Heart left ventricle (tissue), 16 donors: ENCODE measurements around the gene LRP1B. TPM values are rescaled to one million over a fixed set of nuclear protein-coding genes. Genes with fewer than 3 reads are reported as not detected.

Source experiments
- ATAC-seq, 4 donors: fragments of 200-7000 bp; cut with Tn5 transposase; one replicate each; pipeline ENCODE4 v1.9.1; 2020 to 2022; ENCODE audit warnings: moderate library complexity in 4 of 4, mild to moderate bottlenecking in 3 of 4, moderate number of reproducible peaks in 1 of 4
- DNase-seq, 5 donors: peaks; one replicate each; pipeline ENCODE4 v3.0.0-alpha.2; 2020
- H3K27ac ChIP-seq, 12 donors: fragments of 200-600 bp; sonication (generic) in 4 of 12; one replicate each; pipeline versions ENCODE4 v1.5.0 to v1.8.0; 2016 to 2022; ENCODE audit warnings: mild to moderate bottlenecking in 2 of 12
- H3K27me3 ChIP-seq, 9 donors: fragments of 200-600 bp; sonication (generic) in 2 of 9; one replicate each; pipeline versions ENCODE4 v1.5.1 to v1.8.0; 2016 to 2022; ENCODE audit warnings: mild to moderate bottlenecking in 3 of 9
- H3K36me3 ChIP-seq, 9 donors: fragments of 200-600 bp; sonication (generic) in 2 of 9; one replicate each; pipeline versions ENCODE4 v1.5.0 to v1.8.0; 2018 to 2022; ENCODE audit warnings: mild to moderate bottlenecking in 2 of 9
- H3K4me1 ChIP-seq, 12 donors: fragments of 200-600 bp; sonication (generic) in 4 of 12; one replicate each; pipeline versions ENCODE4 v1.5.0 to v1.8.0; 2016 to 2022; ENCODE audit warnings: mild to moderate bottlenecking in 3 of 12
- H3K4me3 ChIP-seq, 12 donors: fragments of 200-600 bp; sonication (generic) in 4 of 12; one replicate each; pipeline versions ENCODE4 v1.5.0 to v1.8.0; 2017 to 2022; ENCODE audit warnings: mild to moderate bottlenecking in 9 of 12, moderate library complexity in 4 of 12
- H3K9me3 ChIP-seq, 12 donors: fragments of 200-600 bp; sonication (generic) in 4 of 12; one replicate each; pipeline versions ENCODE4 v1.5.0 to v1.8.0; 2016 to 2022; ENCODE audit warnings: mild to moderate bottlenecking in 1 of 12
- POLR2A ChIP-seq, 2 donors: fragments of 450-650 bp; IDR thresholded peaks; one replicate each; pipeline ENCODE4 v1.6.1; 2017; ENCODE audit warnings: antibody characterized with exemption in 2 of 2, mild to moderate bottlenecking in 2 of 2, moderate library complexity in 2 of 2
- WGBS, 4 donors: extraction: QIAGEN DNeasy Blood & Tissue Kit in 2 of 4; methylation state at CpG; one replicate each; pipeline versions ENCODE4 v1.1.5 to v1.1.7; 2013 to 2018; 5-methylcytosine and 5-hydroxymethylcytosine counted together
- intact Hi-C, 10 donors: fragments of 100-400 bp; cut with DNase I; formaldehyde crosslinking; loops; one replicate each; pipeline versions ENCODE4 v1.11.1 to v1.14.2; 2022
- polyA plus RNA-seq, 2 donors: library from polyadenylated mRNA; stranded (reverse); fragments of 200-250 nt; gene quantifications; one replicate each; pipeline ENCODE4 v1.2.3, GENCODE V29; 2013
- total RNA-seq, 9 donors: library from RNA; depleted of rRNA in 2 of 9; stranded (reverse); fragments of >200 nt in 2 of 9; fragmentation: NEBNext Ultra II Directional in 3 of 9; extraction: Animal tissue kit (Norgen Biotek cat#: 25700) in 3 of 9; gene quantifications; one replicate each; pipeline versions ENCODE4 v1.1.0 to v1.2.4, GENCODE V29; 2016 to 2023
- TF ChIP-seq, protein P1 (sequence below), 12 donors: fragments of 200-600 bp; sonication (generic) in 4 of 12; IDR thresholded peaks; one replicate each; pipeline versions ENCODE4 v1.5.0 to v1.8.0; 2018 to 2022; ENCODE audit warnings: antibody characterized with exemption in 12 of 12, mild to moderate bottlenecking in 5 of 12
- donor health status: ischemic (EF 13 %, LVEDD 7.1; RV severe dilation, severe dysfunction).
- donor health status: healthy with polysubstance abuse.
- donor health status: DM: no; HTN: yes; CAD: no.
- donor health status: DM: no; HTN: no; CAD: no.
- donor health status: ischemic (EF 25% LVEDD 6.9; RV normal size, moderate dysfunction).
- donor health status: ischemic (EF 25% LVEDD 5.7; RV mildly dilated, moderate dysfunction).
- donor health status: healthy.
- donor health status: DM: yes; HTN: yes; CAD: no.
- donor health status: ischemic (EF 35%, LVEDD 5.7; RV mildly dilated, moderate dysfunction).
- donor health status: nonischemic (EF 11% LVEDD 7.7; RV severe dilation, severe dysfunction).
- donor health status: DM: yes; HTN: yes; CAD: no.
- donor health status: PGD.
- donor health status: ischemic (EF 29% LVEDD 5.4; RV normal size, mild dysfunction).
- donor health status: nonischemic (EF 23%, LVEDD 6.1; RV moderate dilation, normal function).

Gene LRP1B
- total and polyA plus RNA-seq, 11 donors = 0.01 to 0.19 (median 0.11) TPM; not detected in 2

DNA sequence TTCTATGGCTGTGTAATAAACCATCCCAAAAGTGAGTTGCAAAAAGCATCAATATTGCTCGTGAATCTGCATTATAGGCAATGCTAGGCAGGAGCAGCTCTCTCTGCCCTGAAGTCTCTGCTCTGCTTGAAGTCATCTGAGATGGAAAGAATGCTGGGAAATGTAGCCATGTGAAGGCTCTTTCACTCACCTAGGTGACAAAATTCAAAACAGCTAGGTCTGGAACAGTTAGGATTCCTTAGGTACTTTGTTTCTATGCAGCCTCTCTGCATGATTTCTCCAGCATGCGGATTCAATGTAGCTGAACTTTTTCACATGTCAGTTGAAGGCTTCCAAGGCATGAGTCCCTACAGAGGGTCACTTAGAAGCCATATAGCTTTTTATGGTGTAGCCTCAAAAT is 1383.7 kb downstream of the LRP1B start:
- no peak overlapping the region for H3K4me3 ChIP-seq
- no peaks in the 10 kb centered on the region for H3K9me3 ChIP-seq
- H3K36me3 ChIP-seq = no peaks in the 10 kb centered on the region
- 41 to 86% (median 67%) methylated on average over 2 of the region's 2 CpGs for WGBS, 4 donors
- no peaks in the 10 kb centered on the region for H3K27me3 ChIP-seq
- intact Hi-C loops = no loop called here
- ATAC-seq (no peak), DNase-seq (no peak)
- H3K27ac ChIP-seq = no peak overlapping the region
- H3K4me1 ChIP-seq = no peaks in the 10 kb centered on the region
- TF ChIP-seq POLR2A (IDR thresholded peaks at IDR 0.05) = no peak
- TF ChIP-seq, protein P1, sequence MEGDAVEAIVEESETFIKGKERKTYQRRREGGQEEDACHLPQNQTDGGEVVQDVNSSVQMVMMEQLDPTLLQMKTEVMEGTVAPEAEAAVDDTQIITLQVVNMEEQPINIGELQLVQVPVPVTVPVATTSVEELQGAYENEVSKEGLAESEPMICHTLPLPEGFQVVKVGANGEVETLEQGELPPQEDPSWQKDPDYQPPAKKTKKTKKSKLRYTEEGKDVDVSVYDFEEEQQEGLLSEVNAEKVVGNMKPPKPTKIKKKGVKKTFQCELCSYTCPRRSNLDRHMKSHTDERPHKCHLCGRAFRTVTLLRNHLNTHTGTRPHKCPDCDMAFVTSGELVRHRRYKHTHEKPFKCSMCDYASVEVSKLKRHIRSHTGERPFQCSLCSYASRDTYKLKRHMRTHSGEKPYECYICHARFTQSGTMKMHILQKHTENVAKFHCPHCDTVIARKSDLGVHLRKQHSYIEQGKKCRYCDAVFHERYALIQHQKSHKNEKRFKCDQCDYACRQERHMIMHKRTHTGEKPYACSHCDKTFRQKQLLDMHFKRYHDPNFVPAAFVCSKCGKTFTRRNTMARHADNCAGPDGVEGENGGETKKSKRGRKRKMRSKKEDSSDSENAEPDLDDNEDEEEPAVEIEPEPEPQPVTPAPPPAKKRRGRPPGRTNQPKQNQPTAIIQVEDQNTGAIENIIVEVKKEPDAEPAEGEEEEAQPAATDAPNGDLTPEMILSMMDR (IDR thresholded peaks at IDR 0.05) = no peak

DNA sequence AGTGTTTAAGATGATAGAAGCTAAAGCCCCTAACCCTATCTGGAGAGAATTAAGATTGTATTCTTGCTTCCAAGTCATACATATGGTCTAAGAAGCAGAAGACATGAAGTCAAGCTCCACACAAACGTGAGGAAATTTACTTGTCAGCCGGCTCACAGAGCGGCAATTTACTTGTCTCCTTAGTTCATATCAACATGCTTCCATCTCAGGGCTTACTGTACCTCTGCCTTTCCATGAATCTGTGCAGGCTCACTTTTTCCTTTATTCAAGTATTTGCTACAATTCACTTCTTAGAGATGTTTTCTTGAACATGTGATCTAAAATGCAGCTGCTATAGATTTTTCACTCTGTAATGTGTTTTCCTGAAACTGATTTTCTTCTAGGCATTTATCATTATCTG is 1386.4 kb downstream of the LRP1B start:
- intact Hi-C loops = no loop called here
- peaks cover 0 to 2% (median 0%) of the 10 kb centered on the region in 12 donors for H3K9me3 ChIP-seq
- H3K36me3 ChIP-seq = no peaks in the 10 kb centered on the region
- 82 to 88% (median 83%) methylated on average over 3 of the region's 3 CpGs for WGBS, 4 donors
- no peaks in the 10 kb centered on the region for H3K4me1 ChIP-seq
- H3K27ac ChIP-seq = no peak overlapping the region
- no peak for DNase-seq
- TF ChIP-seq POLR2A (IDR thresholded peaks at IDR 0.05) = no peak
- TF ChIP-seq, protein P1 (IDR thresholded peaks at IDR 0.05) = no peak
- no peak overlapping the region for H3K4me3 ChIP-seq
- H3K27me3 ChIP-seq = no peaks in the 10 kb centered on the region
- no peak for ATAC-seq

DNA sequence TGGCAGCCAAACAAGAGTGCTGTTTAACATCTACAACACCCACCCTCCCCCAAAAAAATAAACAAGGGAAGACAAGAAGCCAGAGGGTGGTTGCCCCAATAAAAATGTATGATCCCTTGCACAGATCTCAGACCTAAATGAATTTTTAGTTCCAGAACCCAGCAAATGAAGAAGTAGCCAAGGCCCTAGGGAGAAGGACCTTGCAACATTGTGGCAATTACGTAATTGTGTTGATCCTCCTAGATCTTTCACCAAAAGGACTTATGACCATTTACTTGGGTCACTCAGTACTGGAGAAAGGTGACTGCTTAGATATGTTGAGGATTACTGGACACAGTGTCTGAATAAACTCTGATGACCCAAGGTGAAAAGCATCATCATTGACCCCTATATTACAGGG is 1393.8 kb downstream of the LRP1B start:
- Histone ChIP-seq H3K27me3 (no peaks in the 10 kb centered on the region), H3K27ac (no peak overlapping the region), H3K4me1 (no peaks in the 10 kb centered on the region), H3K36me3 (no peaks in the 10 kb centered on the region), H3K4me3 (no peak overlapping the region), H3K9me3 (peaks cover 0 to 11% (median 0%) of the 10 kb centered on the region in 12 donors)
- intact Hi-C loops = no loop called here
- ATAC-seq (no peak), DNase-seq (no peak)
- TF ChIP-seq, protein P1 (IDR thresholded peaks at IDR 0.05) = no peak
- TF ChIP-seq POLR2A (IDR thresholded peaks at IDR 0.05) = no peak
- 46 to 83% (median 77%) methylated on average over 1 of the region's 1 CpG for WGBS, 4 donors

DNA sequence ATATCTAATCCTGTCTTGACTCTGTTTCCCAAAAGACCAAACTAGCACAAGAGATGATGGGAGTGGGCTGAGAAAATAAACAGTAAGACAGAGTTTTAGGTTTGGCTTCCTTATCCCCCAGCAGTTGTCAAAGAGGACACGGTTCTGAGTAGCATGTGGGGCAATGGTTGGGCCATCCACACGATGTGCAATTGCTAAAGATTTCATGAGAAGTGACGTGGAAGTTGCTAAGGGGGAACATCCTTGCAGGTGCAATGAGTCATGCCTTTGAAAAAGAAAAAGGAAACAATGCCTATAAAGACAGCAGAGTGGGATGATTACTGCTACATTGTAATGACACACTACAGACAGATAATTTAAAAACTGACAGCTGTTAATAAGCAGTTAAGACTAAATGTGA is 1395.8 kb downstream of the LRP1B start:
- H3K4me3 ChIP-seq = no peak overlapping the region
- no peak for TF ChIP-seq POLR2A (IDR thresholded peaks at IDR 0.05)
- TF ChIP-seq, protein P1 (IDR thresholded peaks at IDR 0.05) = no peak

More for the DNA sequence above, 1395.8 kb downstream of the LRP1B start:
- intact Hi-C loops = no loop called here
- H3K27me3 ChIP-seq = no peaks in the 10 kb centered on the region
- no peak overlapping the region for H3K27ac ChIP-seq
- WGBS, 4 donors = 48 to 69% (median 59%) methylated on average over 3 of the region's 3 CpGs
- DNase-seq (no peak), ATAC-seq (no peak)
- H3K9me3 ChIP-seq = peaks cover 0 to 11% (median 0%) of the 10 kb centered on the region in 12 donors
- H3K4me1 ChIP-seq = no peaks in the 10 kb centered on the region
- no peaks in the 10 kb centered on the region for H3K36me3 ChIP-seq
